ENCODE measurements around the gene RNF182. TPM values are rescaled to one million over a fixed set of nuclear protein-coding genes. Genes with fewer than 3 reads are reported as not detected.

RNF182 gene
- polyA plus RNA-seq, 5 donors = 4.3 to 6.3 (median 5.4) TPM

DNA sequence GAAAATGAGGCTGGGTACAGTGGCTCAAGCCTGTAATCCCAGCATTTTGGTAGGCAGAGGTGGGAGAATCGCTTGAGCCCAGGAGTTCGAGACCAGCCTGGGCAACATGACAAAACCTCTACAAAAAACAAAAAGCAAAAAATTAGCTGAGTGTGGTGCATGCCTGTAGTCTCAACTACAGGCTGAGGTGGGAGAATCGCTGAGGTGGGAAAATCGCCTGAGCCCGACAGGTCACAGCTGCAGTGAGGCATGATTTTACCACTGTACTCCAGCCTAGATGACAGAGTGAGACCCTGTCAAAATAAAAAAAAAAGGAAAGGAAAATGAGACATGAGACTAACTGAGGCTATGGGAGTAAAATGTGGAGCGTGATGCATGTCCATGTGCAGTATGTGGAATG is 104.9 kb downstream of the RNF182 start:
- no peak for DNase-seq

Other genes with a start within 250 kb of the RNF182 start
- gene RANBP9, start 213.1 kb upstream of the RNF182 start, polyA plus RNA-seq (ENCODE audit: insufficient read depth in 1 of 5, insufficient read length in 5 of 5, low replicate concordance in 1 of 5) = 10 to 100 TPM; 38.9 to 49.3 (median 44.0) TPM
- 10 to 100 TPM; 31.7 to 41.7 (median 32.5) TPM for gene MCUR1, start 110.4 kb upstream of the RNF182 start, polyA plus RNA-seq (ENCODE audit: insufficient read depth in 1 of 5, insufficient read length in 5 of 5, low replicate concordance in 1 of 5)
- gene CD83, start 192.8 kb downstream of the RNF182 start, polyA plus RNA-seq (ENCODE audit: insufficient read depth in 1 of 5, insufficient read length in 5 of 5, low replicate concordance in 1 of 5) = 10 to 100 TPM; 14.1 to 21.4 (median 19.0) TPM

Data from right lung (tissue), 5 donors.